Measurements from ENCODE around the gene IL17RC.

The IL17RC gene

DNA sequence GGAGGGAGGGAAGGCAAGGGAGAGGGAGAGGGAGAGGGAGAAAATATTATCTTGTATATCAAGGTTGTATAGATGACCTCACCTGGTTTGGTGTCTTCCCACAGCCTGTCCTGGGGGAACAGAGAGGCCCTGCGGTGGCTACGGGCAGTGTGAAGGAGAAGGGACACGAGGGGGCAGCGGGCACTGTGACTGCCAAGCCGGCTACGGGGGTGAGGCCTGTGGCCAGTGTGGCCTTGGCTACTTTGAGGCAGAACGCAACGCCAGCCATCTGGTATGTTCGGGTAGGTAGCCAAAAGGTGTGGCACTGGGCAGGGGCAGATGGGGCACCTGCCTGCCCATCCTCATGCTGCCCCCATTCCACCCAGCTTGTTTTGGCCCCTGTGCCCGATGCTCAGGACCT is 23.8 kb downstream of the IL17RC start:
- TF ChIP-seq ZNF274 (IDR thresholded peaks at IDR 0.05; ENCODE audit: low read depth, low read length): no peak
- no peak overlapping the region for H3K4me3 ChIP-seq (ENCODE audit: low read length)

DNA sequence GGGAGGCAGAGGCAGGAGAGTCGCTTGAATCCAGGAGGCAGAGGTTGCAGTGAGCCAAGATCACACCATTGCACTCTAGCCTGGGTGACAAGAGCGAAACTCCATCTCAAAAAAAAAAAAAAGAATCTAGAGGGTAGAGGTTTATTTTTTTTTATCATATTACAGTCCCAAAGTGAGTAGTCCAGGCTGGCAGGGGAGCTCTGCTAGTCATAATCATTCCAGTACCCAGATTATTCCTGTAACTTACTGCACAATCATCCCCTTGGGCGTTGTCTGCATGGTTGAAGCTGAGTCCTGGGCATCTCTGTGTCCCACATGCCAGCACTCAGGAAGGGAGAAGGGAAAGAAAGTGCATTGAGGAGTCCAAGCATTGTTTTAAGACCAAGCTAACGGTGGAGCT is 25.3 kb downstream of the IL17RC start:
- no peak overlapping the region for H3K4me3 ChIP-seq (ENCODE audit: low read length)
- TF ChIP-seq ZNF274 (IDR thresholded peaks at IDR 0.05; ENCODE audit: low read depth, low read length): no peak

DNA sequence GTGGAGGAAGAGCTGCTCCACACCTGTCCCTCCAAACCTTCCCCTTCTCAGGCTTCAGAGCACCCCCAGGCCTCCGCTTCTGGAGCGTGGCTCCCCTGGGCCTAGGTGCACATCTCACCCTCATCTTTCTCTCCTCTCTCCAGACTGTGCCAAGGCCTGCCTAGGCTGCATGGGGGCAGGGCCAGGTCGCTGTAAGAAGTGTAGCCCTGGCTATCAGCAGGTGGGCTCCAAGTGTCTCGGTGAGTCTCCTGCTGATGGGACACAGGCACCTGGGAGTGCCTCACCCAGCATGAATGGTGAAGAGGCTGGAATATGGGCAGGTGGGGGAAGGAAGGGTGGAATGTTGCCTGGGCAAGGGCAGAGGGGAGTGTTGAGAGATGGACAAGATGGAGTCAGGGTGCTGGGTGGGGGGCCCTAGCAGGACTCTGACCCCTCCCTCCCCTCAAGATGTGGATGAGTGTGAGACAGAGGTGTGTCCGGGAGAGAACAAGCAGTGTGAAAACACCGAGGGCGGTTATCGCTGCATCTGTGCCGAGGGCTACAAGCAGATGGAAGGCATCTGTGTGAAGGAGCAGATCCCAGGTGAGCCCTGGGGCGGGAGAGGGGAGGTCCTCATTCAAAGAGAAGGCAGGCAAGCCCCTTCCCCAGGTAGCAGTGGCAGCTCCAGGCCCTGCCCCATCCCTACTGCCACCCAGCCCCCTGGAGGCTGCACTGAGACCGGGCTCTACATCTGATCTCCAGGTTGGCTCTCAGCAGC is 26.2 kb downstream of the IL17RC start:
- TF ChIP-seq ZNF274 (IDR thresholded peaks at IDR 0.05; ENCODE audit: low read depth, low read length): no peak
- no peak overlapping the region for H3K4me3 ChIP-seq (ENCODE audit: low read length)

DNA sequence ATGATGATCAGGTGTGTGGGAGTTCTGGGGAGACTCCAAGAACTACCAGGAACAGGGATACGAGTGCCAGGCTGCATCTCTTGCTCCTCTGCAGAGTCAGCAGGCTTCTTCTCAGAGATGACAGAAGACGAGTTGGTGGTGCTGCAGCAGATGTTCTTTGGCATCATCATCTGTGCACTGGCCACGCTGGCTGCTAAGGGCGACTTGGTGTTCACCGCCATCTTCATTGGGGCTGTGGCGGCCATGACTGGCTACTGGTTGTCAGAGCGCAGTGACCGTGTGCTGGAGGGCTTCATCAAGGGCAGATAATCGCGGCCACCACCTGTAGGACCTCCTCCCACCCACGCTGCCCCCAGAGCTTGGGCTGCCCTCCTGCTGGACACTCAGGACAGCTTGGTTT is 27.4 kb downstream of the IL17RC start:
- TF ChIP-seq ZNF274 (IDR thresholded peaks at IDR 0.05; ENCODE audit: low read depth, low read length): no peak
- H3K4me3 ChIP-seq (ENCODE audit: low read length): no peak overlapping the region

DNA sequence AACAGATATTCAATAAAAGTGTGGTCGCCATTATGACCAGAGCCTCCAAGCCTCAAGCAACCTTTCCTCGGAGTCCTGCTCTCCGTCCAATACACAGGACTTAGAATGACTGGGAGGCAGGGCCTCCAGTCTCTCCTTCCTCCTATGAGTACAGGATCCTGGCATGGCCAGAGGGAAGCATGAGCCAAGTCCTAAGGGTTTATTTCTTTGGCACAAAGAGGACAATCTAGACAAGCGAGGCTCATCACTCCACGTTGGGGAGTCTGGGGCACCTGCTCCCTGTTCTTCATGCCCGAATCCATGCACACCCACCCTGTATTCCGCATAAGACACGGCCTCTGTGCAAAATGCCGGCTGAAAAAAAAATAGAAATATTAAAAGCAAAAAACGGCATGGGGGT is 28.5 kb downstream of the IL17RC start:
- no peak overlapping the region for H3K4me3 ChIP-seq (ENCODE audit: low read length)
- TF ChIP-seq ZNF274 (IDR thresholded peaks at IDR 0.05; ENCODE audit: low read depth, low read length): no peak

DNA sequence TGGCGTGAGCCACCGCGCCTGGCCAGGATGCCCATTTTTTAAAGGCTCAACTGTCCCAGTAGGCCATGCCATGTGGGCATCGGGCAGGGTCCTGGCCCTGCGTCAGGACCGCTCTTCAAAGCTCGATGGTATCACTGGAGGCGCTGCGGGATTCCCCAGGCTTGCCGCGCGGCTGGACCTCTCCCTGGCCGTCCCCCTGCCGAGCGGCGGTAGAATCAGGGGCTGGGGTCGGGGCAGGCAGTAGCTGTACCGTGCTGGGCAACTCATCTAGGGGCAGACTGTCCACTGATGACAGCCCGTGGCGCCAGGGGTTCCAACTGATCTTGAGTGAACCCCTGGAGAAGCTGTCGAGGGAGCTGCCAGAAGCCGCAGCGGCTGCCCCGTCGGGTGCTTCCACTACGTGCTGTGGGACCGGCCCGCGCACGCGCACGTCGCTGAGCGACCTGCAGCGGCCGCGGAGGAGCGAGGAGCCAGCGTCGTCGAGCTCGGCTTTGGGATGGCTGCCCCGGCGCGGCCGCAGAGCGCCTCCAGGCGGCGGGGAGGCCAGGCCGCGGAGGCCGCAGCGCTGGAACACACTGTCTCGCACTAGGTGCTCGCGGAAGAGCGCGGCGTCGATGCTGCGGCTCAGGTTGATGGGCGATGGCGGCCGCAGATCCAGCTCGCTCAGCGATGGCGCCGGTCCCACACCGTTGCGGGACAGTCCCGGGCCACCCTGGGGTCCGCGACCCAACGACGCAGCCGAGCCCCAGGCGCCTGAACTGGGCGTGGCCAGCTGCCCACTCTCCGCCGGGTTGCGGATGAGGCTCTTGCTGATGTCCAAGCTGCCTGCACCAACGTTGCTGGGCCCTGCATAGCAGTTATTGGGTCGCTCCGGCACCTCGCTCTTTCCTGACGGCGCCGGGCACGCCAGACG is 29.5 kb downstream of the IL17RC start:
- H3K4me3 ChIP-seq (ENCODE audit: low read length): no peak overlapping the region
- no peak for TF ChIP-seq ZNF274 (IDR thresholded peaks at IDR 0.05; ENCODE audit: low read depth, low read length)

DNA sequence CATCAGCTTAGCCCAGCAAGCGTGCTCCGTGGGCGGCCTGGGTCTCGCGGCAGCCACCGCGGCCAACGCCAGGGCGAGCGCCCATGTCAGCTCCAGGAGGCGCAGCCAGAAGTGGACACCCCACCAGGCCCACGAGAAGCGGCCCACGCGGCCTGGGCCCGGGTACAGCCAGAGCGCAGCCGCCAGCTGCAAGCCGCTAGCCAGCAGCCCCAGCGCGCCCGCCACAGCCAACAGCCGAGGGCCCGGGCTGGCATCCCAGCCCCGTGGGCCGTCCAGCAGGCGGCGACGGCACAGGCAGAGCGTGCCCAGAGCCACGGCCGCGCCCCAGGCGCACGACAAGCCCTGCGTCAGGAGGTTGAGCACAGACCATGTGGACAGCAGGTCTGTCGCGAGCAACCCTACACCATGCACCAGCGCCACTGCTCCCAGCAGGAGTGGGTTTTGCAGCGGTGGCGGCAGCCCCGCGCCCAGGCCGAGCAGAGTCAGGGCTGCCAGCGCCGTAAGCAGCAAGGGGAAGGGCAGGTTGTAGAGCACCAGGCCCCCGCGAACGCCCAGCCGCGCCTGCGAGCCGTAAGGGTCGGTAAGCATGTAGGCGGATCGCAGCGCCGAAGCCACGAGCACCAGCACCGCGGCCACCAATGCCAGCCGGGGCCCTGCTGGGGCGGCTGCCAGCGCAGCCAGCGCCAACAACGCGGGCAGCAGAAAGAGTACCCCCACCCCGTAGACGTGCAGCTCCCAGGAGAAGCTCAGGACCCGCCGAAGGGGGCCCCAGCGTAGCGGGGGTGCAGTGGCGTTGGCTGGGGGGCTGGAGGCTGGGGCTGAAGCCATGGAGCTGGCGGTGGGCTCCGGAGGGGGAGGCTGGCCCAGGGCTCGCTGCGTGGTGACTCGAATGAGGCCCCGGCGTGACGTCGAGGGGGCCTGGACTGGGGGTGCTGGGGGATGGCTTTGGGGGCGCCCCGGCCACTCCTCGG is 30.4 kb downstream of the IL17RC start:
- H3K4me3 ChIP-seq (ENCODE audit: low read length): no peak overlapping the region
- TF ChIP-seq ZNF274 (IDR thresholded peaks at IDR 0.05; ENCODE audit: low read depth, low read length): no peak

DNA sequence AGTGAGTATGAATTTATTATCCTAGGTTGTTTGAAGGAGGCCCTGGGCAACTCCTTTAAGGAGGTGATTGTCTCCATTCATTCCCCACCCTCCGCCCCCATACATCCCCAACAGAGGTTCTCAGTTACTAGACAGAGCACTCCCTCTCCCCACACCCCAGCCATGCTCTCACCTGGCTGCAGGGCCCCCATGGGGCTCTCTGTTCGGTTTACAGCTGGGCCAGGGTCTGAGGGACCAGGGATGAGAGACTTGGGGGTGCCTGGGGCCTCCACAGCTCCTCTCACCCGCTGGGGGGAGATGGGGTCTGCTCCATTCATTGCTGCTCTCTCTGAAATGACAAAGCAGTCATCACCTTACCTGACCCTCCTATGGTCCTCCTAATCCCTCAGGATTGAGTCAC is 31.7 kb downstream of the IL17RC start:
- no peak for TF ChIP-seq ZNF274 (IDR thresholded peaks at IDR 0.05; ENCODE audit: low read depth, low read length)
- H3K4me3 ChIP-seq (ENCODE audit: low read length): no peak overlapping the region

DNA sequence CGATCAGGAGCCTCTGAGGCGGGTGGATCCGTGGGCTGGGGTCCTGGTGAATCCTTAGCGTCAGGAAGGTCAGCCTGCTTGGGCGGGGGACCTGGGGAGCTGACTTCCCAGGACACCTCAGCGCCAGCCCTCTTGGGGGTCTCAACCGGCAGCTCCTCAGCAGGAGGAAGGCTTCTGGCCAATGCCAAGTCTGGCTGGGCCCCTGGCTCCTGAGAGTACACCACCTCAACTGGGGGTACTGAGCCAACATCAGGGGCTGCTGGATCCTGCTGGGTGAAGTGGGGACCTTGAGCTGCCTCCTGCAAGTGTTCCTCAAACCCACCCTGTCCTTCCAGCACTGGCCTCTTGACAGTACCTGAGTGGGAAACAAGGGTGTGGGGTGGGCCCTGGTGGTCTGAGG is 32.2 kb downstream of the IL17RC start:
- no peak overlapping the region for H3K4me3 ChIP-seq (ENCODE audit: low read length)
- TF ChIP-seq ZNF274 (IDR thresholded peaks at IDR 0.05; ENCODE audit: low read depth, low read length): no peak

DNA sequence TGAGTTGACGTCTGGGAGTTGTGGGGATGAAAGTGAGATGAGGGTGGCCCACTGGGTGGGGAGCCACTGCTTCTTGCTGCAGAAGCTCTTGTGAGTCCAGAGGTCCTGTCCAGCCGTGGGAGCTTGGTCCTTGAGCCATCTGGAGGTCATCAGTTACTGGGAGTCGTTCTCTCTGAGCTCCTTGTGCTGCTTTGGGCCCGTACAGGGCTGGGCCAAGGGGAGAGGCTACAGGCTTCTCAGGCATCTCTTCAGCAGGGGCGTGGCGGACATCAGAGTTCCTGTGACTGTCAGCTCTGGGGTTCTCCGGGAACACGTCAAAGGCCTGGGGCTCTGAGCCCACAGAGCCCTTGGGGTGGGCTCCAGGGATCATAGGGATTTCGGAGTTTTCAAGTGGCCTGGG is 32.7 kb downstream of the IL17RC start:
- no peak for TF ChIP-seq ZNF274 (IDR thresholded peaks at IDR 0.05; ENCODE audit: low read depth, low read length)

DNA sequence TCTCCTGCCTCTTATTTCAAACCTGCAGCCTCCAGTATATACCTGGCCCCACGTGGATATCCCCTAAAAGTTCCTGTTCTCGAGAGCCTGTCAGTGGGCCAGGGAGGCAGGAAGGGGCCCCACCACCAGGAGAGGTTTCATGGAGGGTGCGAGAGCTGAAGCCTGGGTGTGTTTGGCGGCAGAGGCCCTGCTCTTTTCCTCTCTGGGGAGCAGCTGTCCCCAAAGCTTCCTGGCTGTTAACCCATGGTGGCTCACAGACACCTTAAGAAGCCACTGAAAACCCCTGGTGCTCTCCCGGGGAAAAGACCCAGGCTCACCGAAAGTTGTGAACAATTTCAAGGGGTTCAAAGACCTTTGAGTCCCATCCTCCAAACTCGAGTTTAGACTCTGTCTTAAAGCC is 34.2 kb downstream of the IL17RC start:
- TF ChIP-seq ZNF274 (IDR thresholded peaks at IDR 0.05; ENCODE audit: low read depth, low read length): no peak
- peak overlapping the region; percentile 69; the same call in 1 of the 2 replicates for H3K4me3 ChIP-seq (ENCODE audit: low read length)

More for the DNA sequence above, 32.7 kb downstream of the IL17RC start:
- H3K4me3 ChIP-seq (ENCODE audit: low read length): no peak overlapping the region

DNA sequence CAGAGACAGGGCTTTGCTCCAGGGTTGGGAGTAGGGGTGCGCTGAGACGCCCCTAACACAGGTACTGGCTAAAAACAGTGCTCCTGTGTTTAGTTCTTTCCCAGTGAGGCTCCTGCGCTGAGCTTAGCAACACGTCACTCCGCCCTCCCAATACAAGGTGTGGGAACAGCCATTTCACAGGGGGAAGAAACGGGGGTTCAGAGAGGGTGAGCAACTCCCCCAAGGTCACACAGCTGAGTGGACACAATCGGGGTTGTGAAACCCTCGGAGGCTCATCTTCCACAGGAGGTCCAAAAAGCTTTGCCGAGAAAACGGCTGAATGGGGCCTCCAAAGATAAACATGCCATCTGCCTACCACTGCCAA is 34.7 kb downstream of the IL17RC start:
- TF ChIP-seq ZNF274 (IDR thresholded peaks at IDR 0.05; ENCODE audit: low read depth, low read length): no peak
- peak overlapping the region; percentile 69 for H3K4me3 ChIP-seq (ENCODE audit: low read length)

DNA sequence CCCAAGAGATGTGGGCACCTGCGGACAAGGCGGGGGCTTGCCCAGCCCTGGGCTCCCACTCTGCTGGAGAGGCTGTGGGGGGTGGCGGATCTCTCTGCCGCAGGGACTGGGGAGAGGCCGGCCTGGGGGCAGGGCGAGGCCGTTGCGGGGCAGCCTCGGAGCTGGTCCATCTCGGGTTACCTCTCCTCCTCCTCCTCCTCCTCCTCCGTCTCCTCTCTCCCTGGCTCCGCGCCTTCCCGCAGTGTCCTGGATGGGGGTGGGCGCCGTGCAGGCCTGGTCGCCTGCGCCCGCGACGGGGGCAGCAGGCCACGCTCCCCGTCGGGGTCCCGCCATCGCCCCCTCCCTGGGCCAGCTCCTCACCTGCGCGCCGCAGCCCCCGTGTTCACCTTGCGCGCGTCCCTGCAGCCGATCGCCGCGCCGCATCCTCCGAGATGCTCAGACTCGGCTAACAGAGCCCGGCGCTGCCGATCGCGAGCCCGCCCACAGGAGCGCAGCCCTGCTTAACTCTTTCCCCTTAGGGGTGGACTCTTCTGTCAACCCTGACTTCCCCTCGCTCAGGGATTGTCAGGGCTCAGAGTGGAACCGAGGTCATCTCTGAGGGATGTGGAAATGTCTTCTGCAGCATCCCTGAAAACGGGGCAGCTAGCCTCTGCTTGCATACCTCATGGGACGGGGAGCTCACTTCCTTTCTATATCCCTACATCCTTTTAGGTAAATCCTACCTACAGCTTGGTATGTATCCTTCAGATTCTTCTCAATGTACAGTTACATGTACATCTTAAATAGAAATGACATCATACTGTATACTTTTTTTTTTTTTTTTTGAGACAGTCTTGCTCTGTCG is 35.3 kb downstream of the IL17RC start, which contains the start of gene PRRT3:
PRRT3 (minus strand) TSS at position 447 of the 844 bp plus-strand sequence. CDS start 2,293 bp downstream, outside the sequence.
- peak within 1 kb of the TSS; percentile 69 for H3K4me3 ChIP-seq (ENCODE audit: low read length)
- TF ChIP-seq ZNF274 (IDR thresholded peaks at IDR 0.05; ENCODE audit: low read depth, low read length): no peak
